Thyroid gland (tissue), 4 donors: Measurements from ENCODE around the gene NELL2.

Source experiments
- CTCF ChIP-seq, 6 experiments: fragments of 200-600 bp in 3 of 6; fragments of 450-650 bp in 3 of 6; sonication (generic) in 3 of 6; IDR thresholded peaks; one replicate each; pipeline ENCODE4 v1.5.1; 2016 to 2019; ENCODE audit warnings: antibody characterized with exemption in 6 of 6, mild to moderate bottlenecking in 2 of 6, inconsistent platforms in 1 of 6, moderate library complexity in 1 of 6
- POLR2A ChIP-seq, 2 donors: fragments of 450-650 bp; IDR thresholded peaks; one replicate each; pipeline ENCODE4 v1.6.1; 2017; ENCODE audit warnings: antibody characterized with exemption in 2 of 2, mild to moderate bottlenecking in 2 of 2, moderate library complexity in 1 of 2

- TF ChIP-seq CTCF (IDR thresholded peaks at IDR 0.05) (no peak), POLR2A (IDR thresholded peaks at IDR 0.05) (no peak)
Observed at GRCh38 chr12:44748950-44749468, 127.1 kb downstream of the NELL2 start.
